Astrocyte of the spinal cord (primary cell): Measurements from ENCODE around the gene EIF1.

Experiments
- DNase-seq: peaks from one replicate; pipeline ENCODE4 v3.0.0; 2011; ENCODE audit warnings: low read depth, low spot score
- H3K4me3 ChIP-seq: 2 replicates; pipeline ENCODE4 v1.5.1; 2011; ENCODE audit warnings: low read depth, mild to moderate bottlenecking, low read length, moderate library complexity
- CTCF ChIP-seq: IDR thresholded peaks from 2 replicates; pipeline ENCODE4 v1.5.1; 2012; ENCODE audit warnings: low read depth, mild to moderate bottlenecking, low read length, inconsistent platforms
- in situ Hi-C: cut with HindIII; loops from 2 replicates; pipeline ENCODE4 v1.10.0; 2017; ENCODE audit warnings: low sequenced_read_pairs

EIF1 gene

DNA sequence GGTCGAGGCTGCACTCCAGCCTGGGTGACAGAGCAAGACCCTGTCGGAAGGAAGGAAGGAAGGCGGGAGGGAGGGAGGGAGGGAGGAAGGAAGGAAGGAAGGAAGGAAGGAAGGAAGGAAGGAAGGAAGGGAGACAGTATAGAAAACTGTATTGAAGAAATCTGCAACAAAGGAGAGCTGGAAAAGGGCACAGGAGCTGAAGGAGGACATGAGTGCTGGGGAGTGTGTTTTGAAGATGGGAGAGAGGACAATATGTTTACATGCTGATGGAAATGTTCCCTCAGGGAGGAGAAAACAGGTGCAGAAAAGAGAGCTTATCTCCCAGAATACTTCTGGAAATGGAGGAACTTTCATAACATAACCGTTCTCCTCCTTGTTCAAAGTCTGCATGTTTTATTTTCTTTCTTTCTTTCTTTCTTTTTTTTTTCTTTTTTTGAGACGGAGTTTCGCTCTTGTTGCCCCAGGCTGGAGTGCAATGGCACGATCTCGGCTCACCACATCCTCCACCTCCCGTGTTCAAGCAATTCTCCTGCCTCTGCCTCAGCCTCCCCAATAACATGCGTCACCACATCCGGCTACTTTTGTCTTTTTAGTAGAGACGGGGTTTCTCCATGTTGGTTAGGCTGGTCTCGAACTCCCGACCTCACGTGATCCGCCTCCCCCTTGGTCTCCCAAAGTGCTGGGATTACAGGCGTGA is 48.4 kb downstream of the EIF1 start:
- in situ Hi-C loops, result no loop called here
- no peak overlapping the region for H3K4me3 ChIP-seq
- TF ChIP-seq CTCF, result no peak
- no peak for DNase-seq

DNA sequence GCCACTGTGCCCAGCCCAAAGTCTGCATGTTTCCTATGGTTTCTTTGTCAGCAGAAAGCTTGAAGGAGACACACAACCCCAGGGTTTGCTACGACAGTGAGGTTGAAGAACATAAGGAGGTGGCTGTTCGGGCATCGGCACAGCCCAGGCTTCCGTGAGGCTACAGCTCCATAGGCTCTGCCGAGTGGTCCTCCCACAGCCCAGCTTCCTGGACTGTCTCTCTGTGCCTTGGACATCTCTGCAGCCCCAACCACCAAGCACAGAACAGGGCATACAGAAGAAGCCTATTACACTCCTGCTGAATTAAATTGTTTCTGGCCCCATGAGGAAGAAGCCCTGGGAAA is 49.0 kb downstream of the EIF1 start:
- no peak for TF ChIP-seq CTCF
- in situ Hi-C loops, result no loop called here
- DNase-seq, result no peak
- H3K4me3 ChIP-seq, result no peak overlapping the region

- peak; percentile 97 for TF ChIP-seq CTCF
- peak; percentile 78 for DNase-seq
- no peak overlapping the region for H3K4me3 ChIP-seq
- in situ Hi-C loops, result no loop called here
These were observed 49.6 kb downstream of the EIF1 start for GRCh38 chr17:41738077-41738800.

DNA sequence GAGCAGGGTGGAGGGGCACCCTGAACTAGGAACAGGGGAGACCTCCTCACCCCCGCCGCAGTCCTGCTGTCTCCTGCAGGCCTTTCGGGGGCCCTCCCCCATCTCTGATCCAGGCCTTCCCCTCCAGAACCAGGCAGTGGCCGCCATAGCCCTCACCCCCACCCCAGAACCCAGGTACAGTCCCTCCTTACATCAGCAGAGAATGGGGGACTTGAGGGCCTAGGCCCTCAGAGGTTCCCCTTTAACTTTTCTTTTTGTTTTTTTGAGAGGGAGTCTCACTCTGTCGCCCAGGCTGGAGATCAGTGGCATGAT is 50.1 kb downstream of the EIF1 start:
- TF ChIP-seq CTCF, result no peak
- no peak overlapping the region for H3K4me3 ChIP-seq
- DNase-seq, result no peak
- in situ Hi-C loops, result no loop called here

DNA sequence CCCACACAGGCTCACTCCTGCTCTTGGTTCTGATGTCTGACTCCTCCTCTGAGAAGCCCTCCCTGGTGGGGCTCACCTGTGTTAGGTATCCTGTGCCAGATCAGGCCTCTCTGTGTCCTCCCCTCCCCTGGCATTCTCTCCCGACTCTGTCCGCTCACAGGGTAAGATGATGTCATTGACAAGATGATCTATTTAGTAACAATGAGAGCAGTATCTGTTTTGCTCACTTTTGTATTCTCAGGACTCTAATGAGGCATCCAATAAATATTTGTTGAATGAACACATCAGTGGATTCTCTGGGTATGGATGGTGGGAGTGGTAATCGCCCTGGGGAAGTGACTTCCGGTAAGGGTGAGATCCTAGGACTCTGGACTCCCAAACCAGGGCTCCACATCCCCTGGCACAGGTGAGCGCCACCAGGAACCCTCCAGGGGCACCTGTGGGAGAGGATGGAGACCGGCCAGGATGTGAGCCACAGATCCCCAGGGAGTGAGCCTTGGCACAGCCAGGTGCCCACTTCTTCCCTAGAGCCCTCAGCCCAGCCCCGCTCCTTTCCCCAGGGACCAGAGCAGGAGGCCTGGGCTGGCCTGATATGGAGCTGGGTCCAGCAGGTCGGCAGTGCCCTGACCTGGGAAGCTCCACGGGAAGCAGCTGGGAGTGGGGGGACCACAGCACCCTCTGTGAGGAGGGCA is 51.1 kb downstream of the EIF1 start:
- in situ Hi-C loops, result no loop called here
- DNase-seq, result no peak
- H3K4me3 ChIP-seq, result no peak overlapping the region
- TF ChIP-seq CTCF, result no peak

- no peak for DNase-seq
- in situ Hi-C loops, result no loop called here
- H3K4me3 ChIP-seq, result no peak overlapping the region
- no peak for TF ChIP-seq CTCF
These were observed 51.8 kb downstream of the EIF1 start for GRCh38 chr17:41740506-41740905.
